ENCODE measurements around the gene NEK6.
A peak's percentile ranks its signal among the peaks of the same experiment; 100 is the strongest.

Gene NEK6

GRCh38 chr9:124209774-124210173 lies 48.0 kb upstream of the NEK6 start:
- ATAC-seq = no peak
- no peak for TF ChIP-seq PPARA (CRISPR knock-in tag; IDR thresholded peaks at IDR 0.05; ENCODE audit: borderline replicate concordance)
- no peak for TF ChIP-seq ISL1 (CRISPR knock-in tag; IDR thresholded peaks at IDR 0.05)
- no peak for TF ChIP-seq SNAI2 (CRISPR knock-in tag; IDR thresholded peaks at IDR 0.05)
- no peak for TF ChIP-seq GLIS3 (CRISPR knock-in tag; IDR thresholded peaks at IDR 0.05)
- no peak for TF ChIP-seq BACH2 (CRISPR knock-in tag; IDR thresholded peaks at IDR 0.05; ENCODE audit: borderline replicate concordance)
- TF ChIP-seq ESRRG (CRISPR knock-in tag; IDR thresholded peaks at IDR 0.05) = no peak
- TF ChIP-seq ZNF70 (CRISPR knock-in tag; IDR thresholded peaks at IDR 0.05) = no peak
- TF ChIP-seq, protein P1, sequence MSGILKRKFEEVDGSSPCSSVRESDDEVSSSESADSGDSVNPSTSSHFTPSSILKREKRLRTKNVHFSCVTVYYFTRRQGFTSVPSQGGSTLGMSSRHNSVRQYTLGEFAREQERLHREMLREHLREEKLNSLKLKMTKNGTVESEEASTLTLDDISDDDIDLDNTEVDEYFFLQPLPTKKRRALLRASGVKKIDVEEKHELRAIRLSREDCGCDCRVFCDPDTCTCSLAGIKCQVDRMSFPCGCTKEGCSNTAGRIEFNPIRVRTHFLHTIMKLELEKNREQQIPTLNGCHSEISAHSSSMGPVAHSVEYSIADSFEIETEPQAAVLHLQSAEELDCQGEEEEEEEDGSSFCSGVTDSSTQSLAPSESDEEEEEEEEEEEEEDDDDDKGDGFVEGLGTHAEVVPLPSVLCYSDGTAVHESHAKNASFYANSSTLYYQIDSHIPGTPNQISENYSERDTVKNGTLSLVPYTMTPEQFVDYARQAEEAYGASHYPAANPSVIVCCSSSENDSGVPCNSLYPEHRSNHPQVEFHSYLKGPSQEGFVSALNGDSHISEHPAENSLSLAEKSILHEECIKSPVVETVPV (CRISPR knock-in tag; IDR thresholded peaks at IDR 0.05) = no peak
- TF ChIP-seq POU6F1 (CRISPR knock-in tag; IDR thresholded peaks at IDR 0.05; ENCODE audit: borderline replicate concordance, low read depth) = no peak
- TF ChIP-seq ZFP30 (CRISPR knock-in tag; IDR thresholded peaks at IDR 0.05) = no peak

DNA sequence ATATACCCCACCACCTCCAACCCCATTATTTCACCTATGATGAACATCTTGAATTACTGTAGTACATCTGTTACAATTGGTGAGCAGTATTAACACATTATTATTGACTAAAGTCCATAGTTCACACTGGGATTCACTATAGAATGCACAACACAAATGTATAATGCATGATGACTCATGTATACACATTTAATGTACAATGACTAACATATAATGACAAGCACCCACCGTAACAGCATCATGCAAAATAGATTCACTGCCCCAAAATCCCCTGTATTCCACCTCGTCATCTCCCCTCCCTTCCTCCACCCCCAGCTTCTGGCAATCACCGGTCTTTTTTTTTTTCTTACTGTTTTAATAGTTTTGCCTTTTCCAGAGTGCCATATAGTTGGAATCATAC lies 47.1 kb upstream of the NEK6 start:
- no peak for TF ChIP-seq CSDC2 (CRISPR knock-in tag; IDR thresholded peaks at IDR 0.05)
- no peak for TF ChIP-seq POU6F1 (CRISPR knock-in tag; IDR thresholded peaks at IDR 0.05; ENCODE audit: borderline replicate concordance, low read depth)
- TF ChIP-seq ZFP30 (CRISPR knock-in tag; IDR thresholded peaks at IDR 0.05) = no peak
- no peak for TF ChIP-seq ZNF565 (CRISPR knock-in tag; conservative IDR thresholded peaks at IDR 0.05; ENCODE audit: low read depth)
- no peak for TF ChIP-seq TCF4 (CRISPR knock-in tag; IDR thresholded peaks at IDR 0.05; ENCODE audit: borderline replicate concordance)
- TF ChIP-seq GLIS3 (CRISPR knock-in tag; IDR thresholded peaks at IDR 0.05) = no peak
- TF ChIP-seq ZNF8 (CRISPR knock-in tag; IDR thresholded peaks at IDR 0.05) = no peak
- TF ChIP-seq, protein P2, sequence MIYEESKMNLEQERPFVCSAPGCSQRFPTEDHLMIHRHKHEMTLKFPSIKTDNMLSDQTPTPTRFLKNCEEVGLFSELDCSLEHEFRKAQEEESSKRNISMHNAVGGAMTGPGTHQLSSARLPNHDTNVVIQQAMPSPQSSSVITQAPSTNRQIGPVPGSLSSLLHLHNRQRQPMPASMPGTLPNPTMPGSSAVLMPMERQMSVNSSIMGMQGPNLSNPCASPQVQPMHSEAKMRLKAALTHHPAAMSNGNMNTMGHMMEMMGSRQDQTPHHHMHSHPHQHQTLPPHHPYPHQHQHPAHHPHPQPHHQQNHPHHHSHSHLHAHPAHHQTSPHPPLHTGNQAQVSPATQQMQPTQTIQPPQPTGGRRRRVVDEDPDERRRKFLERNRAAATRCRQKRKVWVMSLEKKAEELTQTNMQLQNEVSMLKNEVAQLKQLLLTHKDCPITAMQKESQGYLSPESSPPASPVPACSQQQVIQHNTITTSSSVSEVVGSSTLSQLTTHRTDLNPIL (CRISPR knock-in tag; IDR thresholded peaks at IDR 0.05; ENCODE audit: low read depth) = no peak
- no peak for ATAC-seq

DNA sequence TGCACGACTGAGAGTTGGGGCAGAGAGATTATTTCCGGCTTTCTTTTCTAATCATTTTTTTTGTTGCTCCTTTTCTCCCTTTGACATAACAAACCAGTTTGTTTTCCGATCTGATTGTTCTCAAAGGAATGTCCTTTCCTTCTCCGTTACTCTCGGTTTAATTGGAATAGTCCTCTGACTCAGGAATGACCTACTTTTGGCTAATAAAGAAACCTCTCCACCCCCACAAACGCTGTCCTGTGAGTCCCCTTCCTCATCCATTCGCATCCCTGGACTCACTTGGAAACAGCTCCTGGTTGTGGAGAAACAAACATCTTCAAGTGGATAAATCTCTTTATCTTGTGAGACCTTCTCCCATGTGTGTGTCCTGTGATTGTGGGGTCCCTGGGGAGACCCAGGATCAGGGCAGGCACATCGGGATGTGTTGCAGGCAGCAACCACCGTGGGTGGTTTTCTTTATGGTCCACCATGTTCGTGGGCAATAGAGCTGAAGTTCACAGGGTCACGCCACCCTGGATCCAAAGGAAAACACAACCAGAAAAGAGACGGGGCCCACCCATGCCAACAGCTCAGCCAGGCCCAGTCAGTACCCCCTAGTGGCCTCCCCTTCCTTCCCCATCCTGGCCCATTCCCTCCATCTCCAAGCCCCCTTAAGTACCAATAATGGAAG lies 45.2 kb upstream of the NEK6 start:
- ATAC-seq = peak; percentile 40; the same call in 2 of the 3 replicates

More for the DNA sequence above, 45.2 kb upstream of the NEK6 start:
- TF ChIP-seq ZFP3 (CRISPR knock-in tag; IDR thresholded peaks at IDR 0.05) (no peak), ARNTL (CRISPR knock-in tag; IDR thresholded peaks at IDR 0.05; ENCODE audit: borderline replicate concordance, low read depth) (no peak), BACH2 (CRISPR knock-in tag; IDR thresholded peaks at IDR 0.05; ENCODE audit: borderline replicate concordance) (no peak), RARB (CRISPR knock-in tag; IDR thresholded peaks at IDR 0.05) (no peak), ISL1 (CRISPR knock-in tag; IDR thresholded peaks at IDR 0.05) (no peak), POU6F1 (CRISPR knock-in tag; IDR thresholded peaks at IDR 0.05; ENCODE audit: borderline replicate concordance, low read depth) (no peak), TOX (CRISPR knock-in tag; IDR thresholded peaks at IDR 0.05; ENCODE audit: borderline replicate concordance) (no peak), CSDC2 (CRISPR knock-in tag; IDR thresholded peaks at IDR 0.05) (no peak), ZC3H10 (CRISPR knock-in tag; IDR thresholded peaks at IDR 0.05) (no peak), ZNF8 (CRISPR knock-in tag; IDR thresholded peaks at IDR 0.05) (no peak), TCF4 (CRISPR knock-in tag; IDR thresholded peaks at IDR 0.05; ENCODE audit: borderline replicate concordance) (no peak), ZNF70 (CRISPR knock-in tag; IDR thresholded peaks at IDR 0.05) (no peak)
- TF ChIP-seq, protein P3, sequence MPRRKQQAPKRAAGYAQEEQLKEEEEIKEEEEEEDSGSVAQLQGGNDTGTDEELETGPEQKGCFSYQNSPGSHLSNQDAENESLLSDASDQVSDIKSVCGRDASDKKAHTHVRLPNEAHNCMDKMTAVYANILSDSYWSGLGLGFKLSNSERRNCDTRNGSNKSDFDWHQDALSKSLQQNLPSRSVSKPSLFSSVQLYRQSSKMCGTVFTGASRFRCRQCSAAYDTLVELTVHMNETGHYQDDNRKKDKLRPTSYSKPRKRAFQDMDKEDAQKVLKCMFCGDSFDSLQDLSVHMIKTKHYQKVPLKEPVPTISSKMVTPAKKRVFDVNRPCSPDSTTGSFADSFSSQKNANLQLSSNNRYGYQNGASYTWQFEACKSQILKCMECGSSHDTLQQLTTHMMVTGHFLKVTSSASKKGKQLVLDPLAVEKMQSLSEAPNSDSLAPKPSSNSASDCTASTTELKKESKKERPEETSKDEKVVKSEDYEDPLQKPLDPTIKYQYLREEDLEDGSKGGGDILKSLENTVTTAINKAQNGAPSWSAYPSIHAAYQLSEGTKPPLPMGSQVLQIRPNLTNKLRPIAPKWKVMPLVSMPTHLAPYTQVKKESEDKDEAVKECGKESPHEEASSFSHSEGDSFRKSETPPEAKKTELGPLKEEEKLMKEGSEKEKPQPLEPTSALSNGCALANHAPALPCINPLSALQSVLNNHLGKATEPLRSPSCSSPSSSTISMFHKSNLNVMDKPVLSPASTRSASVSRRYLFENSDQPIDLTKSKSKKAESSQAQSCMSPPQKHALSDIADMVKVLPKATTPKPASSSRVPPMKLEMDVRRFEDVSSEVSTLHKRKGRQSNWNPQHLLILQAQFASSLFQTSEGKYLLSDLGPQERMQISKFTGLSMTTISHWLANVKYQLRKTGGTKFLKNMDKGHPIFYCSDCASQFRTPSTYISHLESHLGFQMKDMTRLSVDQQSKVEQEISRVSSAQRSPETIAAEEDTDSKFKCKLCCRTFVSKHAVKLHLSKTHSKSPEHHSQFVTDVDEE (CRISPR knock-in tag; IDR thresholded peaks at IDR 0.05) = no peak
- TF ChIP-seq, protein P4, sequence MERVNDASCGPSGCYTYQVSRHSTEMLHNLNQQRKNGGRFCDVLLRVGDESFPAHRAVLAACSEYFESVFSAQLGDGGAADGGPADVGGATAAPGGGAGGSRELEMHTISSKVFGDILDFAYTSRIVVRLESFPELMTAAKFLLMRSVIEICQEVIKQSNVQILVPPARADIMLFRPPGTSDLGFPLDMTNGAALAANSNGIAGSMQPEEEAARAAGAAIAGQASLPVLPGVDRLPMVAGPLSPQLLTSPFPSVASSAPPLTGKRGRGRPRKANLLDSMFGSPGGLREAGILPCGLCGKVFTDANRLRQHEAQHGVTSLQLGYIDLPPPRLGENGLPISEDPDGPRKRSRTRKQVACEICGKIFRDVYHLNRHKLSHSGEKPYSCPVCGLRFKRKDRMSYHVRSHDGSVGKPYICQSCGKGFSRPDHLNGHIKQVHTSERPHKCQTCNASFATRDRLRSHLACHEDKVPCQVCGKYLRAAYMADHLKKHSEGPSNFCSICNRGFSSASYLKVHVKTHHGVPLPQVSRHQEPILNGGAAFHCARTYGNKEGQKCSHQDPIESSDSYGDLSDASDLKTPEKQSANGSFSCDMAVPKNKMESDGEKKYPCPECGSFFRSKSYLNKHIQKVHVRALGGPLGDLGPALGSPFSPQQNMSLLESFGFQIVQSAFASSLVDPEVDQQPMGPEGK (CRISPR knock-in tag; IDR thresholded peaks at IDR 0.05; ENCODE audit: borderline replicate concordance) = no peak
- TF ChIP-seq, protein P1 (CRISPR knock-in tag; IDR thresholded peaks at IDR 0.05) = no peak

All from SK-N-SH treated with all-trans-retinoic acid at 6 μM for 48 hours (cell line).